Lower lobe of right lung (tissue), 2 donors: ENCODE measurements around the gene ABCA12. TPM values are rescaled to one million over a fixed set of nuclear protein-coding genes. Genes with fewer than 3 reads are reported as not detected.

Experiments used
- ATAC-seq, 2 donors: fragments of 200-7000 bp; cut with Tn5 transposase; one replicate each; pipeline ENCODE4 v1.9.1; 2020 to 2022; ENCODE audit warnings: mild to moderate bottlenecking in 2 of 2, moderate library complexity in 2 of 2
- DNase-seq: peaks from one replicate; pipeline ENCODE4 v3.0.0-alpha.2; 2020
- H3K27ac ChIP-seq: fragments of 200-600 bp; one replicate; pipeline ENCODE4 v1.8.0; 2022
- H3K27me3 ChIP-seq: fragments of 200-600 bp; one replicate; pipeline ENCODE4 v1.8.0; 2022; ENCODE audit warnings: low read depth
- H3K36me3 ChIP-seq: fragments of 200-600 bp; one replicate; pipeline ENCODE4 v1.8.0; 2022; ENCODE audit warnings: mild to moderate bottlenecking
- H3K4me1 ChIP-seq: fragments of 200-600 bp; one replicate; pipeline ENCODE4 v1.8.0; 2022
- H3K4me3 ChIP-seq: fragments of 200-600 bp; one replicate; pipeline ENCODE4 v1.8.0; 2022; ENCODE audit warnings: mild to moderate bottlenecking
- H3K9me3 ChIP-seq: fragments of 200-600 bp; one replicate; pipeline ENCODE4 v1.8.0; 2022
- CTCF ChIP-seq: fragments of 200-600 bp; IDR thresholded peaks from one replicate; pipeline ENCODE4 v1.8.0; 2022; ENCODE audit warnings: antibody characterized with exemption, mild to moderate bottlenecking
- intact Hi-C: fragments of 100-400 bp; cut with DNase I; formaldehyde crosslinking; loops from one replicate; pipeline ENCODE4 v1.11.0; 2022
- total RNA-seq: library from RNA; stranded (reverse); fragmentation: NEBNext Ultra II Directional; extraction: Animal tissue kit (Norgen Biotek cat#: 25700); gene quantifications from one replicate; pipeline ENCODE4 v1.2.1, GENCODE V29; 2021
- donor health status: DM: no; HTN: yes; CAD: no; lungs with severe emphysema.

ABCA12 gene
- total RNA-seq, 1 donor from 2014 or later = not detected

DNA sequence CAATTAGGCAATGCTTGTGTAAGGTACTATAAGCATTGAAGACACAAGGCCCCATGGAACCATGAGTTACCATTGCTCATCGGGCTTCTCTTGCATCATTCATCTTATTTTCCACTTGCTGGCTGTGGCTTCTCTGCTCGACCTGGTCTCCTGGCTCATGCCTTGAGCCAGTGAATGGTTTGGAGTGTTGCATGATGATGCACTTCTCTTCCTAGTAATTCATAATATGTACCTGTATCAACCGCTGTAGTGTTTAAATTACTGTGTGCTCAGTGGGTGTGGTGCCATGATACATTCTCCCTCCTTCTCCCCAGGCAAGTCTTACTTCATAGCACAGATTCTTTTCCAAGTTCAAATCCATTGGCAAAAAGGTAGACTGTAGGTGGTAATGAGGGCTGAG lies 66.8 kb downstream of the ABCA12 start:
- intact Hi-C loops = no loop called here
- no peaks in the 10 kb centered on the region for H3K36me3 ChIP-seq
- H3K4me1 ChIP-seq = no peaks in the 10 kb centered on the region
- no peaks in the 10 kb centered on the region for H3K27me3 ChIP-seq
- DNase-seq = no peak
- H3K27ac ChIP-seq = no peak overlapping the region
- TF ChIP-seq CTCF = no peak
- H3K4me3 ChIP-seq = no peak overlapping the region
- no peak for ATAC-seq
- no peaks in the 10 kb centered on the region for H3K9me3 ChIP-seq

GRCh38 chr2:215068399-215068798 lies 70.0 kb downstream of the ABCA12 start:
- Histone ChIP-seq H3K27ac (no peak overlapping the region), H3K9me3 (no peaks in the 10 kb centered on the region), H3K4me3 (no peak overlapping the region), H3K27me3 (no peaks in the 10 kb centered on the region), H3K36me3 (no peaks in the 10 kb centered on the region), H3K4me1 (no peaks in the 10 kb centered on the region)
- no peak for ATAC-seq
- no peak for TF ChIP-seq CTCF
- intact Hi-C loops = no loop called here
- DNase-seq = no peak

DNA sequence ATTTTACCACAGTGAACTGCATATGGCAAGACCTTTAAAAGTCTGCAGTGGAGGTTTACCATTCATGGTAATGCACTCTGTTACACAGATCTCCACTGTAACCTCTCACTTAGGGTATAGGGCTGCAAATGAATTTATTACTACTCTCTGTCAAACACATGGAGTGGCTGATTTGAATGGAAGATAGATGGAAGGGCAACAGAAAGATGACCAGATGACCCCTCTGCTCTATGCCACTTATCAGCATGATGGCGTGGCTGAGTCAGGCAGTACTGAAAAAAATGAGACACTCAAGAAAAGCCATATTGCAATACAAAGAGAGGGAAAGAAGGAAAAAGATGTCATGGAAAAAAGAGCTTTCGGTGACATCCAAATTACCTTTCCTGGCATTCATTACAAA lies 72.3 kb downstream of the ABCA12 start:
- Histone ChIP-seq H3K36me3 (no peaks in the 10 kb centered on the region), H3K27me3 (no peaks in the 10 kb centered on the region), H3K9me3 (no peaks in the 10 kb centered on the region), H3K4me1 (no peaks in the 10 kb centered on the region), H3K27ac (no peak overlapping the region), H3K4me3 (no peak overlapping the region)
- no peak for DNase-seq
- TF ChIP-seq CTCF = no peak
- intact Hi-C loops = no loop called here
- ATAC-seq = no peak

DNA sequence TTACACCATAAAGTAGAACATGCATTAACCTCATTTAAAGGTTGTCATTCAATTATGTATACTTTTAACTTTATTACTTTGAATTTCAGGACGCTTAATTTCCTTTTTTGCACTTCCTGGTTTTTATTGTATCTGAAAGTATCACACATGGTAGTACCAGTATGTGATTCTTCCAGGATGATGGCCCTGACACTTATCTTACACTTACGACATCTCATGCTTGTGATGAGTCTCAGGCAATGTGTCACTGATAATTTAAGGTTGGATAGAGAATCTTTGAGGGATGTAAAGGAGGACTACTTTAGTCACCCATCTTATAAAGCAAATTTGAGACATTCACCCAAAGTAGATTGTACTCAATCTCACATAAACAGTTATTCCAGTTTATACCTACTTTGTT lies 74.9 kb downstream of the ABCA12 start:
- no peak overlapping the region for H3K27ac ChIP-seq
- no peaks in the 10 kb centered on the region for H3K36me3 ChIP-seq
- H3K4me3 ChIP-seq = no peak overlapping the region
- ATAC-seq = no peak
- no peaks in the 10 kb centered on the region for H3K4me1 ChIP-seq
- no peak for DNase-seq
- H3K27me3 ChIP-seq = no peaks in the 10 kb centered on the region
- intact Hi-C loops = no loop called here
- TF ChIP-seq CTCF = no peak
- H3K9me3 ChIP-seq = no peaks in the 10 kb centered on the region

DNA sequence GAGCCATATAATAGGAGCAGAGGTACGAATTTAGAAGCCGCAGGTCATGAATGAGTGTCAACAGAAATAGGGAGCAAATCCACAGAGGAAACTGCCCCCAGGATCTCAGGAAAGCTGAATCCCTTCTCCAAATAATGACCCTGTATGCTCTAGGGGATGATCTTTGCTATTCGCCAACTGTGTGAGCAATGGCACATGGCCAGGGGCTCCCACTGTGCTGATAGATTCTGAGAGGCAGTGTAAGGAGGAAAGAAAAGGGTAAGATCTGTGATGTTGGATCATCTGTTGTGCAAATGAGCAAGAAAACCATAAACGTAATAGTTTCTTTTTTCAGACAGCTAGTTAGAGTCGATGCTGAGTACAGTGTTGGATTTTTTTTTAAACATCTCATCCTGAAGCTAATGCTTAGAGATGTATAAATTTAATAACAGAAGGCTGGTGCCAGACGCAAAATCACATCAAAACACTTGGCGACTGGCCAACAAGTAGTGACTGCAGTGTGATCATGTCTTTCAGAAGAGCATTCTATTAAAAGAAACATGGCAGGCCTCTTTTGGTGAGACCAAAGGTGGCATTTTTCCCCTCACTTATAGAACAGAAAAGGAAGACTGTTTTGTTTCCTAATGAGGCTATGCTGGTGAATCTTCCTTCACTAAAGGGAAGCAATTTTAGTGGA lies 77.4 kb downstream of the ABCA12 start:
- no peak overlapping the region for H3K27ac ChIP-seq
- no peak overlapping the region for H3K4me3 ChIP-seq
- H3K27me3 ChIP-seq = no peaks in the 10 kb centered on the region
- H3K9me3 ChIP-seq = no peaks in the 10 kb centered on the region
- H3K36me3 ChIP-seq = no peaks in the 10 kb centered on the region
- no peaks in the 10 kb centered on the region for H3K4me1 ChIP-seq
- TF ChIP-seq CTCF = no peak
- ATAC-seq (no peak), DNase-seq (no peak)
- intact Hi-C loops = no loop called here
